HCT116 (cell line): ENCODE results near the gene GALNT18. TPM values are rescaled to one million over a fixed set of nuclear protein-coding genes. Genes with fewer than 3 reads are reported as not detected.

Experiments used
- ATAC-seq: fragments of 200-7000 bp; cut with Tn5 transposase; 2 replicates; pipeline ENCODE4 v1.9.1; 2020; ENCODE audit warnings: mild to moderate bottlenecking, moderate library complexity
- BruUV-seq: library from RNA; stranded (reverse); fragments of 400-500 nt; replicated peaks from 2 replicates; lab custom pipeline; 2021; lab: Mats Ljungman, UMichigan
- CTCF ChIA-PET: fragments of 300-600 bp; sonication (Branson Sonifier 250); formaldehyde crosslinking; loops from one replicate; lab custom pipeline; 2021; ENCODE audit warnings: antibody characterized with exemption; lab: Charles Lee
- POLR2A ChIA-PET: fragments of 300-600, 350-600 bp; sonication (Branson Sonifier 250); formaldehyde crosslinking; loops from one replicate; lab custom pipeline; 2021; ENCODE audit warnings: antibody characterized with exemption; lab: Charles Lee
- RAD21 ChIA-PET, 2 experiments: fragments of 300-600 bp; sonication (Branson Sonifier 250); formaldehyde crosslinking; loops; one replicate each; lab custom pipeline; 2023; ENCODE audit warnings: low total read pairs in 2 of 2; ENCODE audit not compliant: uncharacterized antibody in 2 of 2, unreplicated experiment in 2 of 2, low non-redundant PET in 1 of 2; lab: Charles Lee
- DNase-seq: peaks from one replicate; pipeline ENCODE4 v3.0.0-alpha.2; 2010; ENCODE audit warnings: low read depth, low spot score
- H2AFZ ChIP-seq: fragments of 200-600 bp; shearing (Covaris generic), sonication (generic); 2 replicates; pipeline ENCODE4 v1.6.1; 2017; ENCODE audit warnings: low read depth, mixed run types, mixed read lengths, antibody characterized with exemption, low read length; ENCODE audit not compliant: poor library complexity, severe bottlenecking
- H3K27ac ChIP-seq: 2 replicates; pipeline ENCODE4 v1.5.1; 2012; ENCODE audit warnings: low read depth, low read length
- H3K27me3 ChIP-seq: fragments of 200-600 bp; sonication (generic); 2 replicates; pipeline ENCODE4 v1.6.1; 2016; ENCODE audit warnings: mixed run types, low read length, mixed read lengths; ENCODE audit not compliant: insufficient read depth
- H3K36me3 ChIP-seq, 2 experiments: fragments of 200-500 bp in 1 of 2; fragments of 200-600 bp in 1 of 2; sonication (Bioruptor generic) in 1 of 2; sonication (generic) in 1 of 2; 2 replicates each; pipeline versions ENCODE4 v1.5.1 to v1.6.1; 2014 to 2016; ENCODE audit warnings: low read length in 2 of 2, inconsistent platforms in 1 of 2, mixed read lengths in 1 of 2, mixed run types in 1 of 2; ENCODE audit not compliant: insufficient read depth in 2 of 2, control insufficient read depth in 1 of 2
- H3K4me1 ChIP-seq, 2 experiments: fragments of 200-600 bp in 1 of 2; sonication (generic) in 1 of 2; 2 replicates each; pipeline versions ENCODE4 v1.5.1 to v1.6.1; 2012 to 2017; ENCODE audit warnings: low read length in 2 of 2, inconsistent platforms in 1 of 2, mild to moderate bottlenecking in 1 of 2, mixed read lengths in 1 of 2, mixed run types in 1 of 2, moderate library complexity in 1 of 2; ENCODE audit not compliant: insufficient read depth in 2 of 2, control insufficient read depth in 1 of 2
- H3K4me2 ChIP-seq: fragments of 200-600 bp; sonication (generic); 2 replicates; pipeline ENCODE4 v1.6.1; 2017; ENCODE audit warnings: mixed run types, low read length, mixed read lengths
- H3K4me3 ChIP-seq, 2 experiments: fragments of 200-600 bp in 1 of 2; sonication (generic) in 1 of 2; replicated peaks in 1 of 2; 2 replicates each; pipeline ENCODE4 v1.5.1; 2011 to 2016; ENCODE audit warnings: low read length in 2 of 2, control low read depth in 1 of 2, low read depth in 1 of 2, mild to moderate bottlenecking in 1 of 2, mixed read lengths in 1 of 2, mixed run types in 1 of 2
- H3K79me2 ChIP-seq: fragments of 200-600 bp; sonication (generic); 2 replicates; pipeline ENCODE4 v1.6.1; 2017; ENCODE audit warnings: mild to moderate bottlenecking, mixed run types, low read length, moderate library complexity, mixed read lengths; ENCODE audit not compliant: insufficient read depth
- H3K9ac ChIP-seq: fragments of 200-600 bp; sonication (generic); 2 replicates; pipeline ENCODE4 v1.6.1; 2016; ENCODE audit warnings: low read length, mixed read lengths
- H3K9me2 ChIP-seq: fragments of 200-600 bp; sonication (generic), shearing (Covaris generic); 2 replicates; pipeline ENCODE4 v1.6.1; 2017; ENCODE audit warnings: mixed run types, mild to moderate bottlenecking, moderate library complexity; ENCODE audit not compliant: insufficient read depth
- H3K9me3 ChIP-seq, 2 experiments: fragments of 200-500 bp in 1 of 2; fragments of 200-600 bp in 1 of 2; sonication (Bioruptor generic) in 1 of 2; sonication (generic) in 1 of 2; 2 replicates each; pipeline ENCODE4 v1.6.1; 2014 to 2017; ENCODE audit warnings: low read length in 2 of 2, mixed read lengths in 2 of 2, inconsistent platforms in 1 of 2, low read depth in 1 of 2, mild to moderate bottlenecking in 1 of 2, mixed run types in 1 of 2, moderate library complexity in 1 of 2; ENCODE audit not compliant: control insufficient read depth in 1 of 2, insufficient read depth in 1 of 2
- H4K20me1 ChIP-seq: fragments of 200-600 bp; sonication (generic), shearing (Covaris generic); 2 replicates; pipeline ENCODE4 v1.6.1; 2017; ENCODE audit warnings: mixed run types, mild to moderate bottlenecking, moderate library complexity; ENCODE audit not compliant: insufficient read depth
- CEBPB ChIP-seq: IDR thresholded peaks from 2 replicates; pipeline ENCODE4 v1.6.1; 2012; ENCODE audit warnings: low read depth
- ELF1 ChIP-seq: IDR thresholded peaks from 2 replicates; pipeline ENCODE4 v1.6.1; 2012; ENCODE audit warnings: low read depth, borderline replicate concordance
- EZH2 ChIP-seq: fragments of 200-600 bp; sonication (generic); IDR thresholded peaks from 2 replicates; pipeline ENCODE4 v1.6.1; 2017; ENCODE audit warnings: antibody characterized with exemption, mixed run types
- MAX ChIP-seq: IDR thresholded peaks from 2 replicates; pipeline ENCODE4 v1.6.1; 2012
- POLR2A ChIP-seq: IDR thresholded peaks from 2 replicates; pipeline ENCODE4 v1.7.0; 2011; ENCODE audit warnings: borderline replicate concordance; ENCODE audit not compliant: insufficient read depth, insufficient read length; ENCODE audit errors: extremely low read depth
- RAD21 ChIP-seq: IDR thresholded peaks from 2 replicates; pipeline ENCODE4 v1.6.1; 2012; ENCODE audit warnings: low read depth, mild to moderate bottlenecking
- REST ChIP-seq: IDR thresholded peaks from 2 replicates; pipeline ENCODE4 v1.6.1; 2012; ENCODE audit warnings: low read depth
- SP1 ChIP-seq: IDR thresholded peaks from 2 replicates; pipeline ENCODE4 v1.6.1; 2012; ENCODE audit warnings: low read depth
- SRF ChIP-seq: IDR thresholded peaks from 2 replicates; pipeline ENCODE4 v1.6.1; 2012; ENCODE audit warnings: low read depth
- YY1 ChIP-seq: IDR thresholded peaks from 2 replicates; pipeline ENCODE4 v1.6.1; 2011; ENCODE audit warnings: low read length, low read depth, moderate library complexity, mild to moderate bottlenecking; ENCODE audit not compliant: insufficient replicate concordance; ENCODE audit errors: extremely low read depth
- ZBTB33 ChIP-seq: IDR thresholded peaks from 2 replicates; pipeline ENCODE4 v1.6.1; 2011; ENCODE audit warnings: mild to moderate bottlenecking, low read length, moderate library complexity; ENCODE audit not compliant: insufficient replicate concordance; ENCODE audit errors: extremely low read depth
- ZFX ChIP-seq: fragments of 450-650 bp; IDR thresholded peaks from 2 replicates; pipeline ENCODE4 v1.6.1; 2017
- intact Hi-C: fragments of 100-400 bp; cut with micrococcal nuclease; formaldehyde crosslinking; loops from 2 replicates; pipeline ENCODE4 v1.10.0; 2022
- total RNA-seq: library from RNA; stranded (reverse); gene quantifications from one replicate; pipeline ENCODE4 v1.2.1, GENCODE V29; 2021; ENCODE audit not compliant: unreplicated experiment

GALNT18 gene
- total RNA-seq, 1 experiment from 2014 or later = 19.9 TPM

- H2AFZ ChIP-seq = no peak overlapping the region
- TF ChIP-seq ELF1 = no peak
- no peak for TF ChIP-seq EZH2
- no peak for TF ChIP-seq ZFX
- no peak for TF ChIP-seq YY1
- no peak for TF ChIP-seq REST
- TF ChIP-seq CEBPB = no peak
- TF ChIP-seq ZBTB33 = no peak
- no peak for TF ChIP-seq RAD21
- TF ChIP-seq SRF = no peak
- no peak for TF ChIP-seq SP1
- TF ChIP-seq POLR2A = no peak
- no peak for TF ChIP-seq MAX
- no TSS peak for BruUV-seq
- H3K27ac ChIP-seq = no peak overlapping the region
- H3K36me3 ChIP-seq = no peaks in the 10 kb centered on the region
- no peaks in the 10 kb centered on the region for H3K79me2 ChIP-seq
- H3K9me2 ChIP-seq = peaks cover 2% of the 10 kb centered on the region; the same call in 1 of the 2 replicates
- no peak overlapping the region for H3K4me2 ChIP-seq
- H3K9me3 ChIP-seq = no peaks in the 10 kb centered on the region
- H4K20me1 ChIP-seq = no peaks in the 10 kb centered on the region
- ChIA-PET CTCF (interaction anchor here (1.0 kb wide), 1 partner anchor 334 kb away, joined by 3 read pairs; no protein-coding TSS in a partner anchor), RAD21 (no interaction called here), POLR2A (no interaction called here)
- H3K4me3 ChIP-seq = no peak overlapping the region
- DNase-seq = no peak
- no peak for ATAC-seq
- no peak overlapping the region for H3K9ac ChIP-seq
- intact Hi-C loops = loop anchor here (10.0 kb wide), 1 partner anchor 517 kb away; no protein-coding TSS in a partner anchor
- H3K27me3 ChIP-seq = no peaks in the 10 kb centered on the region
- H3K4me1 ChIP-seq = peaks cover 4 to 29% of the 10 kb centered on the region in 2 experiments; a peak in 2 of 4 replicates
These were observed 353.7 kb downstream of the GALNT18 start for GRCh38 chr11:11268119-11268518.
